Prostate gland (tissue), 2 donors: ENCODE results near the gene CA5A.

Source experiments
- POLR2A ChIP-seq: fragments of 450-650 bp; IDR thresholded peaks from one replicate; pipeline ENCODE4 v1.6.1; 2016; ENCODE audit warnings: antibody characterized with exemption, mild to moderate bottlenecking
- POLR2AphosphoS5 ChIP-seq: sonication (generic); formaldehyde crosslinking; IDR thresholded peaks from one replicate; pipeline ENCODE4 v1.6.1; 2017; ENCODE audit warnings: antibody characterized with exemption
- TF ChIP-seq, protein P1 (sequence below), 4 experiments: fragments of 200-600 bp in 2 of 4; fragments of 450-650 bp in 2 of 4; sonication (generic) in 2 of 4; IDR thresholded peaks; 1 replicate in 3 of 4; 2 replicates in 1 of 4; pipeline ENCODE4 v1.5.1; 2016 to 2019; ENCODE audit warnings: antibody characterized with exemption in 4 of 4, mild to moderate bottlenecking in 2 of 4, moderate library complexity in 2 of 4

DNA sequence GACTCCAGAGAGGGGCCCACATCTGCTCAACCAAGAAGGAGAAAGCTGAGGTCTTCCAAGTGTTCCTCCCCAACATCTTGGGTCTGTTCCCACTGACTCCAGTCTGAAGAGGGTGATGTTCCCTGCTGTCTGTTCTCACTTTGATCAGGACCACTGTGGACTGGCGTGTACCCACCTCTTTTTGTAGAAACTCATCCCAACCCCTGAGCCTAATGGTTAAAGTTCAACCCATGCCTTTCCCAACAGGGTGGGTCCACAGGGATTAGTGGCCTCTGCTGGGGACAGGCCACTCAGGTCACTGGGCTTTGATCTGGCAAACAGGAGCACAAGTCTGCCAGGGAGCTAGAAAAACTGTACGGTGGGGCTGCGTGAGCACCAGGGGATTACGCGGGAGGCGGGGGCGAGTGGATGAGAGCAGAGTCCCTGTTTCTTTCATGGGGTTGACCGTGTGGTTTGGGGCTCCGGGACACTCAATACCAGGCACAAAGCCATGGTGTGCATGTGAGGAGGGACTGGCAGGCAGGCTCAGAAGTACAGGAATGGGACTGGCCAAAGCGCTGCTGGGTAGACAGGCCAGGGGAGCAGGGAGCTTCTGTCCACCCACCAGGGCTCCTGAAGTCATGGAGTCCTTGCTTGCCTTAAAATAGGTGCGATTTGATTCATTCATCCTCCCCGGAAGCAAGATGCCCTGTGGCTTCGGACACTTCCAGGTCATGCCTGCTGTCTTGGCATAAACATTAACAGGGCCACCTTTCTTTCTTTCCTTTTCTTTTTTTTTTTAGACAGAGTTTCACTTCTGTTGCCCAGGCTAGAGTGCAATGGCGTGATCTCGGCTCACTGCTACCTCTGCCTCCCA, at the start of gene CA5A:
- TF ChIP-seq, protein P1, sequence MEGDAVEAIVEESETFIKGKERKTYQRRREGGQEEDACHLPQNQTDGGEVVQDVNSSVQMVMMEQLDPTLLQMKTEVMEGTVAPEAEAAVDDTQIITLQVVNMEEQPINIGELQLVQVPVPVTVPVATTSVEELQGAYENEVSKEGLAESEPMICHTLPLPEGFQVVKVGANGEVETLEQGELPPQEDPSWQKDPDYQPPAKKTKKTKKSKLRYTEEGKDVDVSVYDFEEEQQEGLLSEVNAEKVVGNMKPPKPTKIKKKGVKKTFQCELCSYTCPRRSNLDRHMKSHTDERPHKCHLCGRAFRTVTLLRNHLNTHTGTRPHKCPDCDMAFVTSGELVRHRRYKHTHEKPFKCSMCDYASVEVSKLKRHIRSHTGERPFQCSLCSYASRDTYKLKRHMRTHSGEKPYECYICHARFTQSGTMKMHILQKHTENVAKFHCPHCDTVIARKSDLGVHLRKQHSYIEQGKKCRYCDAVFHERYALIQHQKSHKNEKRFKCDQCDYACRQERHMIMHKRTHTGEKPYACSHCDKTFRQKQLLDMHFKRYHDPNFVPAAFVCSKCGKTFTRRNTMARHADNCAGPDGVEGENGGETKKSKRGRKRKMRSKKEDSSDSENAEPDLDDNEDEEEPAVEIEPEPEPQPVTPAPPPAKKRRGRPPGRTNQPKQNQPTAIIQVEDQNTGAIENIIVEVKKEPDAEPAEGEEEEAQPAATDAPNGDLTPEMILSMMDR (IDR thresholded peaks at IDR 0.05) = no peak
- TF ChIP-seq POLR2A (no peak), POLR2AphosphoS5 (no peak)
